K562 (cell line): ENCODE results near the gene OCRL.

ENCODE experiments used
- HDAC6 ChIP-seq: IDR thresholded peaks from 2 replicates; pipeline ENCODE4 v1.6.1; 2012; ENCODE audit warnings: low read depth, mild to moderate bottlenecking, control low read depth, inconsistent platforms, low read length, moderate library complexity
- MED1 ChIP-seq: sonication (generic); formaldehyde crosslinking; IDR thresholded peaks from 2 replicates; pipeline ENCODE4 v1.8.1; 2023; ENCODE audit warnings: missing genetic modification reagents, borderline replicate concordance
- POLR2A ChIP-seq: fragments of 450-650 bp; conservative IDR thresholded peaks from 2 replicates; pipeline ENCODE4 v1.6.1; 2016
- RBM15 ChIP-seq: fragments of 200-400 bp; formaldehyde crosslinking; IDR thresholded peaks from 2 replicates; pipeline ENCODE4 v1.6.1; 2018; ENCODE audit warnings: mild to moderate bottlenecking, low read length, moderate library complexity; ENCODE audit not compliant: insufficient read depth
- TCF7L2 ChIP-seq: fragments of 150-350 bp; IDR thresholded peaks from 2 replicates; pipeline ENCODE4 v1.6.1; 2016; ENCODE audit warnings: low read depth, mild to moderate bottlenecking, low read length, moderate library complexity
- ZNF121 ChIP-seq: sonication (generic); formaldehyde crosslinking; conservative IDR thresholded peaks from 2 replicates; pipeline ENCODE4 v1.8.0; 2022; ENCODE audit warnings: missing genetic modification reagents
- ZNF253 ChIP-seq: fragments of 250-450 bp; sonication (Bioruptor Pico); conservative IDR thresholded peaks from 2 replicates; pipeline ENCODE4 v1.6.1; 2021; ENCODE audit warnings: mild to moderate bottlenecking
- TF ChIP-seq, protein P1 (sequence below): fragments of 250-450 bp; sonication (Bioruptor Pico); IDR thresholded peaks from 2 replicates; pipeline ENCODE4 v1.4.0; 2020; ENCODE audit warnings: mild to moderate bottlenecking
- TF ChIP-seq, protein P2 (sequence below): fragments of 450-650 bp; formaldehyde crosslinking; IDR thresholded peaks from 2 replicates; pipeline ENCODE4 v1.4.0; 2022; ENCODE audit warnings: missing genetic modification characterization
- TF ChIP-seq, protein P3 (sequence below), 3 experiments: IDR thresholded peaks in 2 of 3; conservative IDR thresholded peaks in 1 of 3; 2 replicates each; pipeline ENCODE4 v1.5.1; 2011 to 2012; ENCODE audit warnings: low read length in 3 of 3, mild to moderate bottlenecking in 3 of 3, control low read depth in 2 of 3, improper control_type of control experiment in 1 of 3, inconsistent platforms in 1 of 3, low read depth in 1 of 3, mixed read lengths in 1 of 3, moderate library complexity in 1 of 3; ENCODE audit not compliant: insufficient read depth in 2 of 3
- TF ChIP-seq, protein P4 (sequence below), 3 experiments: fragments of 200-800 bp in 1 of 3; sonication (Bioruptor generic) in 1 of 3; sonication (generic) in 1 of 3; formaldehyde crosslinking in 1 of 3; IDR thresholded peaks; 2 replicates each; pipeline versions ENCODE4 v1.6.1 to v1.8.0; 2016 to 2022; ENCODE audit warnings: mild to moderate bottlenecking in 2 of 3, missing compliant biosample characterization in 2 of 3, missing genetic modification characterization in 2 of 3, missing genetic modification reagents in 1 of 3
- TF ChIP-seq, protein P5 (sequence below), 3 experiments: fragments of 200-800 bp in 1 of 3; fragments of 250-450 bp in 1 of 3; fragments of 450-650 bp in 1 of 3; sonication (Bioruptor Pico) in 1 of 3; sonication (Bioruptor generic) in 1 of 3; formaldehyde crosslinking in 1 of 3; IDR thresholded peaks; 2 replicates each; pipeline versions ENCODE4 v1.6.1 to v1.8.0; 2016 to 2022; ENCODE audit warnings: mild to moderate bottlenecking in 2 of 3, missing genetic modification characterization in 2 of 3, missing compliant biosample characterization in 1 of 3, moderate library complexity in 1 of 3

DNA sequence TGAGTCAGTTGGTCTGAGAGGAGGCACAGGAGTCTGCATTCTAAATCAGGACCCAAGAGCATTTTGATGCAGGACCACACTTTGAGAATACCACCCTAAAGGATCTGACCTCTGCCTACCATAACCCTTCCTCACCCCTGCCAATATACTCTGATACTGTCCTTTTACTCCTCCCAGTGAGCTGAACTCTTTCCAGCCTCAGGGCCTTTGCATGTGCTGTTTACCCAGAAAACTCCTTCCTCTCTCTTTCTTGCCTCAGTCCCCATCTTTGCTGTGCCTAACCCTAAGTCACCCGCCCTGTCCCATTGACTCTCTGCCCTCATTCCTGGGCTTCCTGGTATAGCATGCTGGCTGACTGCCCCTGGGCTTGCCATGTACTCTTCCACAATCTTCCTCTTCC, 54.7 kb downstream of the OCRL start:
- TF ChIP-seq POLR2A (no peak), MED1 (CRISPR knock-in tag) (no peak), RBM15 (no peak), TCF7L2 (no peak), ZNF253 (no peak), HDAC6 (no peak), ZNF121 (CRISPR knock-in tag) (no peak)
- TF ChIP-seq, protein P1, sequence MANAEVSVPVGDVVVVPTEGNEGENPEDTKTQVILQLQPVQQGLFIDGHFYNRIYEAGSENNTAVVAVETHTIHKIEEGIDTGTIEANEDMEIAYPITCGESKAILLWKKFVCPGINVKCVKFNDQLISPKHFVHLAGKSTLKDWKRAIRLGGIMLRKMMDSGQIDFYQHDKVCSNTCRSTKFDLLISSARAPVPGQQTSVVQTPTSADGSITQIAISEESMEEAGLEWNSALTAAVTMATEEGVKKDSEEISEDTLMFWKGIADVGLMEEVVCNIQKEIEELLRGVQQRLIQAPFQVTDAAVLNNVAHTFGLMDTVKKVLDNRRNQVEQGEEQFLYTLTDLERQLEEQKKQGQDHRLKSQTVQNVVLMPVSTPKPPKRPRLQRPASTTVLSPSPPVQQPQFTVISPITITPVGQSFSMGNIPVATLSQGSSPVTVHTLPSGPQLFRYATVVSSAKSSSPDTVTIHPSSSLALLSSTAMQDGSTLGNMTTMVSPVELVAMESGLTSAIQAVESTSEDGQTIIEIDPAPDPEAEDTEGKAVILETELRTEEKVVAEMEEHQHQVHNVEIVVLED (CRISPR knock-in tag): no peak
- TF ChIP-seq, protein P2, sequence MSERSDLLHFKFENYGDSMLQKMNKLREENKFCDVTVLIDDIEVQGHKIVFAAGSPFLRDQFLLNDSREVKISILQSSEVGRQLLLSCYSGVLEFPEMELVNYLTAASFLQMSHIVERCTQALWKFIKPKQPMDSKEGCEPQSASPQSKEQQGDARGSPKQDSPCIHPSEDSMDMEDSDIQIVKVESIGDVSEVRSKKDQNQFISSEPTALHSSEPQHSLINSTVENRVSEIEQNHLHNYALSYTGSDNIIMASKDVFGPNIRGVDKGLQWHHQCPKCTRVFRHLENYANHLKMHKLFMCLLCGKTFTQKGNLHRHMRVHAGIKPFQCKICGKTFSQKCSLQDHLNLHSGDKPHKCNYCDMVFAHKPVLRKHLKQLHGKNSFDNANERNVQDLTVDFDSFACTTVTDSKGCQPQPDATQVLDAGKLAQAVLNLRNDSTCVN (CRISPR knock-in tag): no peak
- TF ChIP-seq, protein P3, sequence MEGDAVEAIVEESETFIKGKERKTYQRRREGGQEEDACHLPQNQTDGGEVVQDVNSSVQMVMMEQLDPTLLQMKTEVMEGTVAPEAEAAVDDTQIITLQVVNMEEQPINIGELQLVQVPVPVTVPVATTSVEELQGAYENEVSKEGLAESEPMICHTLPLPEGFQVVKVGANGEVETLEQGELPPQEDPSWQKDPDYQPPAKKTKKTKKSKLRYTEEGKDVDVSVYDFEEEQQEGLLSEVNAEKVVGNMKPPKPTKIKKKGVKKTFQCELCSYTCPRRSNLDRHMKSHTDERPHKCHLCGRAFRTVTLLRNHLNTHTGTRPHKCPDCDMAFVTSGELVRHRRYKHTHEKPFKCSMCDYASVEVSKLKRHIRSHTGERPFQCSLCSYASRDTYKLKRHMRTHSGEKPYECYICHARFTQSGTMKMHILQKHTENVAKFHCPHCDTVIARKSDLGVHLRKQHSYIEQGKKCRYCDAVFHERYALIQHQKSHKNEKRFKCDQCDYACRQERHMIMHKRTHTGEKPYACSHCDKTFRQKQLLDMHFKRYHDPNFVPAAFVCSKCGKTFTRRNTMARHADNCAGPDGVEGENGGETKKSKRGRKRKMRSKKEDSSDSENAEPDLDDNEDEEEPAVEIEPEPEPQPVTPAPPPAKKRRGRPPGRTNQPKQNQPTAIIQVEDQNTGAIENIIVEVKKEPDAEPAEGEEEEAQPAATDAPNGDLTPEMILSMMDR (IDR thresholded peaks at IDR 0.05 in 2 of 3, conservative IDR thresholded peaks at IDR 0.05 in 1 of 3; ENCODE audit: insufficient read depth in 2 of 3, low read depth in 1 of 3, low read length in 3 of 3): no peak
- TF ChIP-seq, protein P4, sequence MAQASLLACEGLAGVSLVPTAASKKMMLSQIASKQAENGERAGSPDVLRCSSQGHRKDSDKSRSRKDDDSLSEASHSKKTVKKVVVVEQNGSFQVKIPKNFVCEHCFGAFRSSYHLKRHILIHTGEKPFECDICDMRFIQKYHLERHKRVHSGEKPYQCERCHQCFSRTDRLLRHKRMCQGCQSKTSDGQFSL (CRISPR knock-in tag; IDR thresholded peaks at IDR 0.05): no peak
- TF ChIP-seq, protein P4 (tag; IDR thresholded peaks at IDR 0.05): no peak
- TF ChIP-seq, protein P5, sequence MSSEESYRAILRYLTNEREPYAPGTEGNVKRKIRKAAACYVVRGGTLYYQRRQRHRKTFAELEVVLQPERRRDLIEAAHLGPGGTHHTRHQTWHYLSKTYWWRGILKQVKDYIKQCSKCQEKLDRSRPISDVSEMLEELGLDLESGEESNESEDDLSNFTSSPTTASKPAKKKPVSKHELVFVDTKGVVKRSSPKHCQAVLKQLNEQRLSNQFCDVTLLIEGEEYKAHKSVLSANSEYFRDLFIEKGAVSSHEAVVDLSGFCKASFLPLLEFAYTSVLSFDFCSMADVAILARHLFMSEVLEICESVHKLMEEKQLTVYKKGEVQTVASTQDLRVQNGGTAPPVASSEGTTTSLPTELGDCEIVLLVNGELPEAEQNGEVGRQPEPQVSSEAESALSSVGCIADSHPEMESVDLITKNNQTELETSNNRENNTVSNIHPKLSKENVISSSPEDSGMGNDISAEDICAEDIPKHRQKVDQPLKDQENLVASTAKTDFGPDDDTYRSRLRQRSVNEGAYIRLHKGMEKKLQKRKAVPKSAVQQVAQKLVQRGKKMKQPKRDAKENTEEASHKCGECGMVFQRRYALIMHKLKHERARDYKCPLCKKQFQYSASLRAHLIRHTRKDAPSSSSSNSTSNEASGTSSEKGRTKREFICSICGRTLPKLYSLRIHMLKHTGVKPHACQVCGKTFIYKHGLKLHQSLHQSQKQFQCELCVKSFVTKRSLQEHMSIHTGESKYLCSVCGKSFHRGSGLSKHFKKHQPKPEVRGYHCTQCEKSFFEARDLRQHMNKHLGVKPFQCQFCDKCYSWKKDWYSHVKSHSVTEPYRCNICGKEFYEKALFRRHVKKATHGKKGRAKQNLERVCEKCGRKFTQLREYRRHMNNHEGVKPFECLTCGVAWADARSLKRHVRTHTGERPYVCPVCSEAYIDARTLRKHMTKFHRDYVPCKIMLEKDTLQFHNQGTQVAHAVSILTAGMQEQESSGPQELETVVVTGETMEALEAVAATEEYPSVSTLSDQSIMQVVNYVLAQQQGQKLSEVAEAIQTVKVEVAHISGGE (CRISPR knock-in tag; IDR thresholded peaks at IDR 0.05): no peak
